Measurements from ENCODE around the gene NTF4.

GRCh38 chr19:49059053-49059452 is 5.6 kb downstream of the NTF4 start:
- TF ChIP-seq, protein P1, sequence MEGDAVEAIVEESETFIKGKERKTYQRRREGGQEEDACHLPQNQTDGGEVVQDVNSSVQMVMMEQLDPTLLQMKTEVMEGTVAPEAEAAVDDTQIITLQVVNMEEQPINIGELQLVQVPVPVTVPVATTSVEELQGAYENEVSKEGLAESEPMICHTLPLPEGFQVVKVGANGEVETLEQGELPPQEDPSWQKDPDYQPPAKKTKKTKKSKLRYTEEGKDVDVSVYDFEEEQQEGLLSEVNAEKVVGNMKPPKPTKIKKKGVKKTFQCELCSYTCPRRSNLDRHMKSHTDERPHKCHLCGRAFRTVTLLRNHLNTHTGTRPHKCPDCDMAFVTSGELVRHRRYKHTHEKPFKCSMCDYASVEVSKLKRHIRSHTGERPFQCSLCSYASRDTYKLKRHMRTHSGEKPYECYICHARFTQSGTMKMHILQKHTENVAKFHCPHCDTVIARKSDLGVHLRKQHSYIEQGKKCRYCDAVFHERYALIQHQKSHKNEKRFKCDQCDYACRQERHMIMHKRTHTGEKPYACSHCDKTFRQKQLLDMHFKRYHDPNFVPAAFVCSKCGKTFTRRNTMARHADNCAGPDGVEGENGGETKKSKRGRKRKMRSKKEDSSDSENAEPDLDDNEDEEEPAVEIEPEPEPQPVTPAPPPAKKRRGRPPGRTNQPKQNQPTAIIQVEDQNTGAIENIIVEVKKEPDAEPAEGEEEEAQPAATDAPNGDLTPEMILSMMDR (conservative IDR thresholded peaks at IDR 0.05; ENCODE audit: low read depth, low read length): no peak
- TF ChIP-seq EZH2 (IDR thresholded peaks at IDR 0.05; ENCODE audit: borderline replicate concordance, low read depth, low read length, poor library complexity, severe bottlenecking): no peak

Data from A673 (cell line).